ENCODE data around the gene STX7.

The STX7 gene

DNA sequence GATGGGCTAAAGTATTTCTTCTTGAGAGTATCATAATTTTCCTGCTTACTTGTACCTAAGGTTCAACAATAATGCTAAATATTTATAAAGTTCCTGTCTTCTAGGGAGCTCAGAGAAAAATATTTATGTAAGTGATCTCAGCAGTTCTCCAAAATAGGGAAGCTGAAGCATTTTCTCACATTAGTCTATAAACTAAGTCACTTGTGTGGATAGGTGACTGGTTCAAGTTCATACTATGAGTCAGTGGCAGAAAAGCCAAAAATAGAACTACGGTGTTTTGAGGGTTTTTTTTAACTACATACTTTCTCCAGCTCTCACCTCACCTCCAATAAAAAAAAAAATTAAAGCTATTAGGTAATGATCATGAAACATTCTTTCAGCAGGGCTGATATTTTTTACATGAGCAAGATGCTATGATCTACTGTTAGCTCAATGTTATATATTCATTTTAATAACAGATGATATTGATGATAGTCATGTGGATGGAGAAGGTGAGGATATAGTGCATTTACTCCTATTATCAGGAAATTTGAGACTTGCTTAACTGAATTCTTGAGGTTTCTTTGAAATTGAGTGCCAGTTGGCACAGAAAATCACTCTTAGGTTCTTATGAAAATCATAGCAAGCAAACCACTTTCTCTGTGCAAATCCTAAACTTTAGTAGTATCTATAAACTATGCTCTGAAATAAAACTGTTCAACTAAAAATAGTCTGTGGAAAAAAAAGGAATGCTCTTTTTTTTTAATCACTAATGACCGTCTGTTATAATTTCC is 107.6 kb downstream of the STX7 start:
- no peak for DNase-seq

DNA sequence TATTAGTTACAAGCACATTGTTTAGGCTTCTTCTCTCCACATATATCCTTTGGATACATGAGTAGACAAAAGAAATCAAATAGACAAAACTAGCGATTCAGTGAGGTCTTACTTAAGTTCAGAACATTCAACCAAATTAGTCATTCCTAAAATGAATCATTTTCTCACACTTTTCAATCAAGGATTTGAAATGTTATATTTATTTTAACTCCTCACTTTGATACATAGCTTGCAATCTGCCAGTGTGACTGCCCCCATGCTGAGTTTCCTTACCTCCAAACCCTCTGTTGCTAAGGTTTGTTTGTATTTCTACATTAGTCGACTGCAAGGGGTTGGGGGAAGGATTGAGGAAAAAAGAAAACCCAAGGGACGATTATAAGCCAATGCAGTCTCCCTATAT is 108.2 kb downstream of the STX7 start:
- DNase-seq, result no peak

DNA sequence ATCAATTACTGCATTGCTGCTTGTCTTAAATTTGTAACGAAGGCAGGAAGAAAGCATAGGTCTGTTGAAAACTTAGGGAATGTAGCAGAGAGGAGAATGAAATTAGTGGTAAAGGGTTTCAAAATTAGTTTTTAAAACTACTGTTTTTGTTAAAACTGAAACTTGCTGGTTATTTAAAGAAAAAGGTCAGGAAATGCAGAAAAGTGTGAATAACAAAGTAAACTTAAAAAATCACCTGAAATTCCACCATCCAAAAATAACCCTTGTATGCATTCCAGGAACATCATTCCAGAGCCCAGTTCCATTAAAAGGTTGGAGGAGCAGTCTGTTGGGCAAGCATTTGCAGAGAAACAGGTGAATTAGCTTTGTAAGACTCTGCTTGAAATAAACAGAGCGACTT is 108.6 kb downstream of the STX7 start:
- no peak for DNase-seq

DNA sequence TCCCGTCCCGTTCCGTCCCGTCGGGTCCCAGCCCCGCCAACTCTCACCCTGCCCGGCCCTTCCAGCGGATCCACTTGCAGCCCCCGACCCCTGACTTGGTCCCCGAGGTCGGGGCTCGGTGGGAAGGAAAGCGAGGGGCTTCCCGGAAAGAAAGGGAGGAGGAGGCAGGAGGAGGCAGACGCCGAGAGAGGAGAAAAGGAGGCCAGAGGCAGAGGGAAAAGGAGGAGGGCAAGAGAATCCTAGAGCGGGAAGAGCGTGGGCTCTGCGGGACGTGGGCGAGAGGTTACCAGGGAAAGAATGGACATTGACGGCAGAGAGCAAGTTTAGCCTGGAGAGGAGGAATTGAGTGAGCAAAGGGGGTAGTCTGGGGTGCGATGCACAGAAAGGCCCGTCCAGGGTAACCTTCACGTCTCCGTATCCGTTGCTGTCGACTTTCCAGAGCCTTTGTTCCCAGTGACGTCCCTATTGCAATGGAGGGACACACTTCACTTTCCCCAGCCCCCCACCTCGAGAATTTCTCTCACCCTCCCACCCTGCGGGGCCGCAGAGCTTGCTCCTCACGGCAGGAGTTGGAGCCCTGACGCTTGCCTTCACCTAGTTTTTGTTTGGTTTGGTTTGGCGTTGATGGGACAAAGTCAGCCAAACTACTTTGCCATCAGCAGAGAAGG is 111.2 kb downstream of the STX7 start:
- no peak for DNase-seq

DNA sequence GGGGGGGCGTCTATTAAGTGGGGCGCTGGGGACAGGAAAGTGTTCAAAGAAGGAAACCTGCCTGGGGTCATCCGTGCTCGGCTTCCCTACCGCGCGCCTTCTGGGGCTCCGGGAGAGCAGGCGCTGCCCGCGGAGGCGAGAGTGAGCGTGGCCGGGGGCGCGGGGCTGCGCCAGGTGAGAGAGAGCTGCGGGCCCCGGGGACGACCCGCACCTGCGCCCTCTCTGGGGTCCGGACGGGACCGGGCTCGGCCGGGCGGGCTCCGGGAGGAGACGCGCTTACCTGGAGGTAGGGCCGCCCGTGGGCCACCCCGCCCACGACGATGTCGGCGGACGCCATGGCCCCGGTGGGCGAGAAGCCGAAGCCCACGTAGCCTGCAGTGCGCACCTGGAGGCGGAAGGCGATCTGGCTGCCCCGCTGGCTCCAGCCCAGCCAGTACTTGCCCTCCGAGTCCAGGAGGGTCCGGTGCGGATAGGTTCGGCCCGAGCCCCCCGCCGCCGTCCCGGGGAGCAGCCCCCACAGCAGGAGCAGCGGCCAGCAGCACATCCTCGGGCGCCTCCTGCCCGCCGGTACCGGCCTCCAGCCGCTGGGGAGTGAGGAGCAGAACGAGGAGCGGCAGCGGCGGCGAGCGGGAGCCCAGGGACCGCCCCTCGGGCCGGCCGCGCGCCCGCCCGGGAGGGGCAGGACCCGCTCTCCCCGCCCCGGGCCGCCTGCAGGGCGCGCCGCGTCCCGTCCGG is 111.9 kb downstream of the STX7 start, which contains the start of gene MOXD1:
Gene MOXD1, minus strand, starts transcription at position 593 of the 735 bp plus-strand sequence. Its CDS starts 49 bp downstream, at position 544.
- no peak for DNase-seq

DNA sequence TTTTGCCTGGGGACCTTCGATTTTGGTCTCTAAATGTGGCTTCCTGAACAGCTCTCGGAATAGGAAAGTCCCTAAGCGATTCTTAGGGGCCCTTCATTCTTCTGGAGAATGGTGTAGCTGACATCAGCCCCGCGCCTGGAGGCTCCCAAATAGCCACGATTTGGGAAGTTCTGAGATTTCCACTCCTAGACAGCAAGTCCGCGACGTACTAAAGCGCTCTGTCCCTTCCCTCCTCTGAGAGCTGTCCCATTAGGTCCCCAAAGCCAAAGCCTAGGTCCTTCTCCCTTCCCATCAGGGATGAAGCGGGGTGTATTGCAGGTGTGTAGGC is 112.4 kb downstream of the STX7 start:
- DNase-seq, result no peak

DNA sequence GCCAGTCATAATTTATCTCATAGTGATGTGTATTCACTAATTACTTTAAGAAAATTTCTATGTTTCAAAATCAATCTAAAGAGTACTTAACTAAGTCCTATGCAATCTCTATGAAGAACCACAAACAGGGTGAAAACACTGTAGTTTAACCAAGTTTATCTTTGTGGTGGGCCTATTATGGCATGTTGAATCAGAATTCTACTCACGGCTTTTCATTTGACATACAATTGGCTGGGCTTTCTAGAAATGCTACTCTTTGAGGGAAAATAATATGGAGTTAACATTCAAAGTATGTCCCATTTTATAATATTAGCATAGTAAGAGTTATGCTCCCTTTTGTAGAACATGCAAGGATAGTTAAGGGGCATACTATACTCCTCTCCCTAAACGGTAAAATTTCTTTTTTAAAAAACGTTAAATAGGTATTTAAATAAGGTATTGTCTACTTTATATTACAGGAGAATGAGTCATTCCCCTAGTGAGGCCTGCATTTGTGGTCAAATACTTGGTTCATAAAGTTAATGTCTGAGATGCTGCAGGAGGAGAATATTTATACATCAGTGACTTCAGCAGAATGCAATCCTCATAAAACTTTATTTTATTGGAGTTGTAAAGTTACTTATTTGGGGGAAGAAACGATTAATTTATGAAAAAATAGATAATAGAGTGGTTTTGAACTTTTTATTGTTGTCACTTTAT is 113.4 kb downstream of the STX7 start:
- DNase-seq, result no peak
